ENCODE data around the gene NMRAL1.
A peak's percentile ranks its signal among the peaks of the same experiment; 100 is the strongest.

NMRAL1 gene

GRCh38 chr16:4425378-4426020 is 48.9 kb downstream of the NMRAL1 start, which contains the start of gene DNAJA3:
TSS of gene DNAJA3 (plus strand) at chr16:4425868. CDS start at chr16:4425882, 14 bp downstream.
- peak; percentile 93 for DNase-seq (ENCODE audit: extremely low read depth, low read depth)
- no peak for TF ChIP-seq CTCF (IDR thresholded peaks at IDR 0.05; ENCODE audit: low read depth, low read length)

GRCh38 chr16:4420505-4421105 is 53.8 kb downstream of the NMRAL1 start:
- DNase-seq (ENCODE audit: extremely low read depth, low read depth): no peak
- TF ChIP-seq CTCF (IDR thresholded peaks at IDR 0.05; ENCODE audit: low read depth, low read length): no peak

GRCh38 chr16:4419402-4419959 is 54.9 kb downstream of the NMRAL1 start:
- no peak for TF ChIP-seq CTCF (IDR thresholded peaks at IDR 0.05; ENCODE audit: low read depth, low read length)
- no peak for DNase-seq (ENCODE audit: extremely low read depth, low read depth)

- TF ChIP-seq CTCF (IDR thresholded peaks at IDR 0.05; ENCODE audit: low read depth, low read length): no peak
- peak; percentile 48 for DNase-seq (ENCODE audit: extremely low read depth, low read depth)
Measured at GRCh38 chr16:4416200-4417032, 58.0 kb downstream of the NMRAL1 start, which contains the start of gene CORO7. TSS of gene CORO7 (minus strand) at chr16:4416596. CDS start at chr16:4416518, 78 bp downstream.

GRCh38 chr16:4415538-4416199 is 58.8 kb downstream of the NMRAL1 start:
- no peak for TF ChIP-seq CTCF (IDR thresholded peaks at IDR 0.05; ENCODE audit: low read depth, low read length)
- DNase-seq (ENCODE audit: extremely low read depth, low read depth): no peak

- DNase-seq (ENCODE audit: extremely low read depth, low read depth): no peak
- TF ChIP-seq CTCF (IDR thresholded peaks at IDR 0.05; ENCODE audit: low read depth, low read length): no peak
Measured at GRCh38 chr16:4414187-4414917, 60.1 kb downstream of the NMRAL1 start.
